ENCODE data around the gene MTUS2. TPM values are rescaled to one million over a fixed set of nuclear protein-coding genes. Genes with fewer than 3 reads are reported as not detected.

MTUS2 gene
- total and polyA plus RNA-seq, 10 of the 15 experiments (the other 5 are each of a cell fraction or from before 2014, with no cell fraction given), result under 0.01 to 0.05 (median 0.02) TPM; not detected in 6

DNA sequence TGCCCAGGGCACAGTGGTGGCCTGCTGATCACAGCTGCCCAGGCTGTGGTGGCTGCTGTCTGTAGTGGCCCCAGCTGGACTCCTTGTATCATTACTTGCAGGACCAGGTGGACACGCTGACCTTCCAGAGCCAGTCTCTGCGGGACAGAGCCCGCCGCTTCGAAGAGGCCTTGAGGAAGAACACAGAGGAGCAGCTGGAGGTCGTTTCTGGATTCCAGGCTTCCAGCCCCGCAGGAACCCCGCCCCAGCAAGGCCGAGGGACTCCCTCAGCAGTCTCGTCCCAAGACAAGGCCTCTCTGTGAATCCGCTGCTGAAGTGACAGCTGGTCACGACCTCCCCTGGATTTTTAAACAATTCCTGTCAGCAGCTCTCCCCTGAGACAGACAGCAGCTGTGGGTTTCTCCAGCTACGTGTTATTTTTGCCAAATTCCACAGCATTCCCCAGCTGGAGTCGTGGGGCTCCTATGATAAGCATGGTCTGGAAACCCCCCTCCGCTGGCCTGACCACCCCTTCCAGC lies 677.1 kb downstream of the MTUS2 start:
- Histone ChIP-seq H3K4me3 (no peak overlapping the region), H3K27me3 (replicated peaks in 1 of 2; ENCODE audit: control insufficient read depth in 2 of 2, insufficient read depth in 2 of 2, low read length in 1 of 2) (no peaks in the 10 kb centered on the region), H4K20me1 (ENCODE audit: control insufficient read depth, insufficient read depth) (no peaks in the 10 kb centered on the region), H3K36me3 (ENCODE audit: control insufficient read depth in 2 of 2, insufficient read depth in 2 of 2, low read length in 1 of 2) (no peaks in the 10 kb centered on the region), H3K4me1 (ENCODE audit: control insufficient read depth, insufficient read depth, low read length) (peaks cover 7% of the 10 kb centered on the region), H3K79me2 (ENCODE audit: control insufficient read depth, insufficient read depth, low read length) (no peaks in the 10 kb centered on the region), H2AFZ (ENCODE audit: control insufficient read depth, low read depth, low read length) (no peak overlapping the region), H3K27ac (ENCODE audit: control insufficient read depth, insufficient read depth) (no peak overlapping the region), H3K4me2 (ENCODE audit: control insufficient read depth, insufficient read depth) (no peak overlapping the region), H3K9me3 (replicated peaks; ENCODE audit: control insufficient read depth, insufficient read depth, low read length) (no peaks in the 10 kb centered on the region), H3K9ac (ENCODE audit: control insufficient read depth, insufficient read depth, low read length) (no peak overlapping the region)
- TF ChIP-seq CBX5 (IDR thresholded peaks at IDR 0.05; ENCODE audit: low read depth) (no peak), BCL11A (IDR thresholded peaks at IDR 0.05; ENCODE audit: low read depth, low read length) (no peak), RUNX3 (IDR thresholded peaks at IDR 0.05; ENCODE audit: low read length) (no peak), CEBPB (IDR thresholded peaks at IDR 0.05; ENCODE audit: borderline replicate concordance in 1 of 2, low read depth in 2 of 2, low read length in 2 of 2) (no peak), KDM1A (IDR thresholded peaks at IDR 0.05; ENCODE audit: borderline replicate concordance) (no peak), BHLHE40 (IDR thresholded peaks at IDR 0.05; ENCODE audit: borderline replicate concordance in 1 of 2, low read depth in 2 of 2, low read length in 1 of 2) (no peak), SIN3A (IDR thresholded peaks at IDR 0.05; ENCODE audit: low read depth, low read length) (no peak), TCF3 (IDR thresholded peaks at IDR 0.05; ENCODE audit: borderline replicate concordance, insufficient read depth, low read depth, low read length) (no peak), SUPT20H (IDR thresholded peaks at IDR 0.05; ENCODE audit: borderline replicate concordance, control insufficient read depth, low read depth, low read length) (no peak), NFIC (IDR thresholded peaks at IDR 0.05; ENCODE audit: low read depth, low read length) (no peak), POU2F2 (IDR thresholded peaks at IDR 0.05; ENCODE audit: borderline replicate concordance, low read depth, low read length) (no peak), ZNF207 (IDR thresholded peaks at IDR 0.05; ENCODE audit: borderline replicate concordance) (no peak), EZH2 (IDR thresholded peaks at IDR 0.05; ENCODE audit: borderline replicate concordance, control insufficient read depth, low read depth, low read length) (no peak)
- TF ChIP-seq, protein P1, sequence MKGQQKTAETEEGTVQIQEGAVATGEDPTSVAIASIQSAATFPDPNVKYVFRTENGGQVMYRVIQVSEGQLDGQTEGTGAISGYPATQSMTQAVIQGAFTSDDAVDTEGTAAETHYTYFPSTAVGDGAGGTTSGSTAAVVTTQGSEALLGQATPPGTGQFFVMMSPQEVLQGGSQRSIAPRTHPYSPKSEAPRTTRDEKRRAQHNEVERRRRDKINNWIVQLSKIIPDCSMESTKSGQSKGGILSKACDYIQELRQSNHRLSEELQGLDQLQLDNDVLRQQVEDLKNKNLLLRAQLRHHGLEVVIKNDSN (IDR thresholded peaks at IDR 0.05; ENCODE audit: borderline replicate concordance, extremely low read length, insufficient read depth, low read depth, low read length), result no peak
- TF ChIP-seq, protein P2, sequence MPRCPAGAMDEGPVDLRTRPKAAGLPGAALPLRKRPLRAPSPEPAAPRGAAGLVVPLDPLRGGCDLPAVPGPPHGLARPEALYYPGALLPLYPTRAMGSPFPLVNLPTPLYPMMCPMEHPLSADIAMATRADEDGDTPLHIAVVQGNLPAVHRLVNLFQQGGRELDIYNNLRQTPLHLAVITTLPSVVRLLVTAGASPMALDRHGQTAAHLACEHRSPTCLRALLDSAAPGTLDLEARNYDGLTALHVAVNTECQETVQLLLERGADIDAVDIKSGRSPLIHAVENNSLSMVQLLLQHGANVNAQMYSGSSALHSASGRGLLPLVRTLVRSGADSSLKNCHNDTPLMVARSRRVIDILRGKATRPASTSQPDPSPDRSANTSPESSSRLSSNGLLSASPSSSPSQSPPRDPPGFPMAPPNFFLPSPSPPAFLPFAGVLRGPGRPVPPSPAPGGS (IDR thresholded peaks at IDR 0.05; ENCODE audit: borderline replicate concordance, insufficient read depth, low read depth, low read length, poor library complexity, severe bottlenecking), result no peak
- TF ChIP-seq, protein P3, sequence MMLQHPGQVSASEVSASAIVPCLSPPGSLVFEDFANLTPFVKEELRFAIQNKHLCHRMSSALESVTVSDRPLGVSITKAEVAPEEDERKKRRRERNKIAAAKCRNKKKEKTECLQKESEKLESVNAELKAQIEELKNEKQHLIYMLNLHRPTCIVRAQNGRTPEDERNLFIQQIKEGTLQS (IDR thresholded peaks at IDR 0.05; ENCODE audit: borderline replicate concordance, extremely low read depth, low read depth, low read length), result no peak
- 35% methylated on average over 15 of the region's 15 CpGs for WGBS (ENCODE audit: insufficient coverage, insufficient replicate concordance, low lambda C conversion rate, missing lambda C conversion rate)
- POLR2A ChIA-PET, result interaction anchor here (0.6 kb wide), 1 partner anchor 426 kb away, joined by 3 read pairs; no protein-coding TSS in a partner anchor
- intact Hi-C loops (cut with micrococcal nuclease; ENCODE audit: unreplicated experiment), result no loop called here
- no peak for DNase-seq (ENCODE audit: low read depth, low spot score)
- CTCF ChIA-PET, result interaction anchor here (0.9 to 3.9 kb wide), 5 partner anchors 11 to 46 kb away, joined by 3 to 31 read pairs (median 4); no protein-coding TSS in a partner anchor
- no peak for ATAC-seq
- no TSS peak for BruUV-seq (replicated peaks)
- SMC1A ChIA-PET (ENCODE audit: uncharacterized antibody, unreplicated experiment), result interaction anchor here (1.3 kb wide), 1 partner anchor 212 kb away, joined by 4 read pairs; no protein-coding TSS in a partner anchor
- RAD21 ChIA-PET (ENCODE audit: unreplicated experiment), result no interaction called here
- FAIRE-seq, result no peak
- in situ Hi-C loops (cut with MboI), result no loop called here
